GM20431 (cell line): ENCODE measurements around the gene OTUB2.

ENCODE experiments used
- in situ Hi-C: fragments of 300-500 bp; cut with MseI, MboI; formaldehyde crosslinking; loops from one replicate; pipeline ENCODE4 v1.15.0; 2020; ENCODE audit warnings: low sequenced_read_pairs; ENCODE audit not compliant: unreplicated experiment

The OTUB2 gene

DNA sequence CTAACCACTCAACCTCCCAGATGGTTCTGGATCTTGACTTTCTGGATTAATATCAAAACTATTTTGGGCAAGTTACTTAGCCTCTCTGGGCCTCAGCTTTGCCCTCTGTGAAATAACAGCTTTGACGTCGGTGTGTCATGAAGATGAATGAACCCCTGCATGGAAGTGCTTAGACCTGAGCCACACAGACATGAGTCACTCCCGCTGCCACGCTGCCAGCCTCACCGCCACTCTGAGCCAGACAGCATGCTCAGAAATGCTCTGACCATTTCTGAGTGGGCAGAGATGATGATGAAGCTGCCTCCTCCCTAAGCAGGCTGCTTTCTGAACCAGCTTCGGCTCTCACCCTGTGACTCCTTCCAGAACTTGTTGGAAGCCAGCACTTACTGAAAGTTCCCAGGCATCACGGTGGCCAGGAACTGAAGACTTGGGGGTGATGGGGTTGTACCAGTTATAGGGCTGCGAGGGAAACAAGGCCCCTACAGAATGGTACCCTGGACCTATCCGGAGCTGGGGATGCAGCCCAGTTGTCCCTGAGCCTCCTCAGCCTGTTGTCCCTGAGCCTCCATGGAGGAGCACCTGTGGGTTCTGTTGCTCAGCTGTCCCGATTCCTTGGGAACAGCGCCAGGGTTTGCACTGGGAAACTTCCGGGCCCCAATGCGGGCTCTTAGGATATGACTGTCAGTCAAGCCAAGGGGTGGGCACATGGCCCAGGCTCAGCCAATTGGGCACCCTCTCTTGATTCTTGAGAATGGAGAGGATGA, 31.0 kb upstream of the OTUB2 start:
- in situ Hi-C loops, result no loop called here

- in situ Hi-C loops, result no loop called here
These were observed 29.9 kb upstream of the OTUB2 start for GRCh38 chr14:93996130-93996695.

DNA sequence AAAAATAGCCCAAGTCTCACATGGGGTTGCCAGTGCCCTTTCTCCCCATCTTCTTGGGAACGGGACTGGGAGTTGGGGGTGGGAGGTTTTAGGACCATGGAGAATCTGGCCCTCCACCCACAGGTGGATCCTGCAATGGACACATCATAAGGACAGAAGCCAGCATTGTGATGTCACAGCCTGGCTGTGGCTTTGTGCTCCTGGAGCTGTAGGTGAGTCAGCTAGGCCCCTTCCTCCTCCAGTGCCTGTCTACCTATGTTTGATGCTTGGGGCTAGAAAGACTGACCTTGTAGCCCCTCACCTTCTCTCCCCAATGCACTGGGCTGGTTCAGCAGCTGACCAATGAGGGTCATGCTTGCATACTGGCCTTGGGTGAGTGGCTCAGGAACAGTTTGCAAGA, 29.1 kb upstream of the OTUB2 start, which contains the start of gene CCDC197:
Gene CCDC197 (plus strand): TSS at position 220 of the 400 bp plus-strand sequence. CDS start 831 bp downstream, outside the sequence.
- in situ Hi-C loops, result no loop called here

DNA sequence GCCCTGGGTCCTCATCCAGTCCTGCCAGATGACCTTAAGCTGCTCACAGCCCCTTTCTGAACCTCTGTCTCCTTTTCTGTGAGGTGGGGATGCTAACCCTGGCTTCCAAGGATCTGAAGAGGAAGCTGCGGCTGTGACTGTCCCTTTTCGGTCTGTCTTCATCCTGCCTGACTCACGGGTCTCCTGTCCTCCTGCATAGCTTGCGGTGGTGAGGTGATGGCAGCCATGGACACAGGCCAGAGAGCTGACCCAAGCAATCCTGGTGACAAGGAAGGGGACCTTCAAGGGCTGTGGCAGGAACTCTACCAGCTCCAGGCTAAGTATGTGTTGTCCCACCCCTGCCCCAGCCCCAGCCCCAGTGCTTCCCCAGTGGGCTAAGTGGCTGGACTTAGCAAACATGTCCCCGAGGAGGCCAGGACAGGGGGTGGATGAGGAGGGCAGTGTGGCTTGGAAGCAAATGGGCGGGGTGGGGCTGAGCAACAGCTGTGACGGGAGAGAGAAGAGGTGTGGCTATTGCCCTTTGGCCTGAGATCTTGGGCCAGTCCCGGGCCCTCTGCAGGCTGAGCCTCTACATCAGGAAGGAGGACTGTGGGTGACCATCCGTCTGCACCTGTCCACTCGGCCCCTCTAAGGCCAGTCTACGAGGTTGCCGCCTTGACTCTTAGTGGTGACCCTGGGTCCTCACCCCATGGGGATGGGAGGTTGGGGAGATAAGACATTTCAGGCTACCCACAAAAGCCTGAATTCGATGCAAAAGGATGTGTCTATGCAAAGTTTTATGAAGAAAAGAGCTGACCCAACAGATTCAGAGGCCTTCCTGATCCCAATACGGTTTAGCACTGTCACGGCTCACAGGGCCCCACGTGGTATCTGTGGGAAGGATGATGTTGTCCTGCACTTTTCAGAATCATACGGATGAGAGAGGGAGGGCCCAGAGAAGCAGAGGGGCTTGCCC, 27.9 kb upstream of the OTUB2 start:
- in situ Hi-C loops, result no loop called here

DNA sequence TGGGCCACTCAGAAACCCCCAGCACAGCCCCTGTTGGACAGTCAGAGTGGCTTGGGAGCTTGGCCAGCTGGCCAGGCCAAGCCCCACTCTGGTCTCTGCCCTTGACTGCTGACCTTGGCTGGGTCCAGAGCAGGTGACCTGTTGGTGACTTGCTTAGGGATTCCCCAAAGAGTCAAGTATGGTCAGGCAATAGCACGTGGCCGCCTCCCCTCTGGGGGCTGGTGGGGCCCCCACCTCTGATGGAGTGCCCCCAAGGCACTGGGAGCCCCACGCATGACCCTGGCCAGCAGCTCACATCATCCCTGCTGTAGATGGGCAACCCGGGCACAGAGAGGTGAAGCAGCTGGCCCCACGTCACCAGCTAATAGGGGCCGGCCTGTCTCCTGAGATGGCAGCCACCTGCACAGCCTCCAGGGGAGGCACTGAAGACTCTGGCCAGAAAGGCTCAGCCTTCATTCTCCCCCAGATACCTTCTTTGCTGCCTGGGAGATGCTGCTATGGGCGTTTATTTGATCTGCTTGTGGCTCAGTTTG, 27.2 kb upstream of the OTUB2 start:
- in situ Hi-C loops, result no loop called here

DNA sequence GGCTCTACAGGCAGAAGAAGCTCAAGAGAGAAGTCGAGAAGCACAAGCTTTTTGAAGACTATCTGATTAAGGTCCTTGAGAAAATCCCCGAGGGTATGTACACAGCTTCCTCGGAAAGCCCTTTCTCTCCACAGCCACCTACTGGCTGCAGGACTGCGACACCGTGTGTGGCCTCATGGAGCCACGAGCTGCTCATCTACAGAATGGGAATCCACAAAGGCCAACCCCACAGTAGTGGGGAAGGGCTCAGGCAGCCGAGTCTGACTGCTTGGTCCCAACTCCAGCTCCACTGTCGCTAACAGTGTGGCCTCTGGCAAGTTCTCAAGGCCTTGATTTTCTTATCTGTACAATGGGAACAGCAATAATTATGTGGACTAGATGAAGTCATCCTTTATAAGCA, 26.6 kb upstream of the OTUB2 start:
- in situ Hi-C loops, result no loop called here

DNA sequence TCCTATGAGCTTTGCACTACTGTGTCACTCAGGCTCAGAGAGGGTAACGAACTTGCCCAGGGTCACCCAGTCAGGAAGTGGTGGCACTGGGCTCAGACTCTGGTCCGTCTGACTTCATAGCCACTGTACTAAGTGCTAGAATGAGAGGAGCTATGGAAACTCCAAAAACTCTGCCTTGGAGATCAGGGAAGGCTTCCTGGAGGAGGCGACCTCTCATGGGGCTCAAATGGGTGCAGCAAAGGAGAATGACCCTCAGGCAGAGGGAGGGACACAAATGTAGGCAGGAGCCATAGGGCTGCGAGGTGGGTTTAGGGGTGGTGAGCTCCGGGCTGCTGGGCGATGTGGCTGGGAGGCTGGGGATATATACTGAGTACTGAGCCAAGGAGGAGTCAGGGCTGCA, 25.9 kb upstream of the OTUB2 start:
- in situ Hi-C loops, result loop anchor here (5.0 kb wide), 1 partner anchor 63 kb away; no protein-coding TSS in a partner anchor

GRCh38 chr14:94001016-94001415, 25.1 kb upstream of the OTUB2 start:
- in situ Hi-C loops, result loop anchor here (5.0 kb wide), 1 partner anchor 64 kb away; no protein-coding TSS in a partner anchor

DNA sequence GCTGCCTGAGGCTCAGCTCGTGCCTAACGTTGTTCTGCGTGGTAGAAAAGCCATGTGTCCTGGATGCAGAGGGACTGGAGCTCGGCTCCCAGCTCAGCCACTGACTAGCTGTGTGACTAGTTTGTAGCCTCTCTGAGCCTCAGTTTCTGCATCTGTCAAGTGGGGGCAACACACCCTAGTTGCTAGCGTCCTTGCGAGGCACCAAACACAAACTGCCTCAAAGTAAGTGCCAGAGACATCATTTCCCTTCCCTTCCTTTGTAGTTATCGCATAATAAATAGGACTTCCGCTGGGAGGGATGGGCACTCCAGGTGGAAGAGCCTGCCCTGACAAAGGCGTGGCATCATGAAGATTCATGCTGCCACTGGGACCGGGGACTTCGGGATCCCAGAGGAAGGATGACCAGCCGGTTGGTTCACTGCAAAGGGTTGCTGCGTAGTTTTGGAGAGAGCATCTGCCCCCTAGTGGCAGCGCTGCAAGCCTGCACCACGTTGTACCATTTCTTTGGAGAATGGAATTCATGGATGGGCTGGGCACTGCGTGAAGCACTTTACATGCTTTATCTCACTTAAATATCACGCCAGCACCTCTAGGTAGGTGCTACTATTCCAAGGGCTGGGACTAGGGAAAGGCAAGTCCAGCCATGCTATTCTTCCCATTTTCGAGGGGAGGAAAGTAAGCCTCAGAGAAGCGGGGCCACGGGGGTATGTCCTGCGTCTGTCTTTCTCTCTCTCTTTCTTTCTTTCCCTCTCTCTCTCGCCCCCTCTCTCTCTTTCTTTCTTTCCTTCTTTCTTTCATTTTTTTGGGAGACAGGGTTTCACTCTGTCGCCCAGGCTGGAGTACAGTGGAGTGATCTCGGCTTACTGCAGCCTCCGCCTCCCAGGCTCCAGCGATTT, 24.4 kb upstream of the OTUB2 start:
- in situ Hi-C loops, result loop anchor here (5.0 kb wide), 1 partner anchor 64 kb away; no protein-coding TSS in a partner anchor

DNA sequence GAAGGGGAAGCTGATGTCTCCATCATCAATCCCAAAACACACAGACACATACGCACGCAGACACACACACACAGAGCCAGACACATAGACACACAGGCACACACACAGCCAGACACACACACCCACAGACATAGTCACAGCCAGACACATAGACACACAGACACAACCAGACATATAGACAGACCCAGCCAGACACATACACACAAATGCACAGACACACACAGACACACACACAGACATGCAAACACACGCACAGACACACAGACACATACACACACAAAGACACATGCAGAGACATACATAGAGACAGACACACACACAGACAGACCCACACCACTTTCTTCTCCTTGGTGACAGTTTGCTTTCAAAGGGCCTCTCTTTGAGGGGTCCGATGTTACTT, 22.7 kb upstream of the OTUB2 start:
- in situ Hi-C loops, result loop anchor here (5.0 kb wide), 1 partner anchor 66 kb away; no protein-coding TSS in a partner anchor

DNA sequence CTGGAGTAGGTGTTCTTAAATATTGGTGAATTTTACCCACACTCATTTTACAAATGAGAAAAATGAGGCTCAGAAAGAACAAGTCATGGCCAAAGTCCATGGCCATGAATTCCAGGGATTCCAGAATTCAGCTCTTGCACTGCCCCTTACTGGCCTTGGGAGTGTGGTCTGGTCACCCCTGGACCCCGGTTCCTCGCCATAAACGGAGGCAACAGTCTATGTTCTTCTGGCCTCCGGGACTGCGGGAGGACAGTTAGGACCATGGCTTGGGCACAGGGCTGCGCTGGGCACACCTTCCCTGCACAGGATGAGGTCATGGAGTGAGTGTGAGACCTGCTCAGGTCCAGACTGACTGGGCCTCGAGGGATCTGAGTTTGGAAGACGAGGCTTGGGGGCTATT, 22.1 kb upstream of the OTUB2 start:
- in situ Hi-C loops, result loop anchor here (5.0 kb wide), 1 partner anchor 67 kb away; no protein-coding TSS in a partner anchor

DNA sequence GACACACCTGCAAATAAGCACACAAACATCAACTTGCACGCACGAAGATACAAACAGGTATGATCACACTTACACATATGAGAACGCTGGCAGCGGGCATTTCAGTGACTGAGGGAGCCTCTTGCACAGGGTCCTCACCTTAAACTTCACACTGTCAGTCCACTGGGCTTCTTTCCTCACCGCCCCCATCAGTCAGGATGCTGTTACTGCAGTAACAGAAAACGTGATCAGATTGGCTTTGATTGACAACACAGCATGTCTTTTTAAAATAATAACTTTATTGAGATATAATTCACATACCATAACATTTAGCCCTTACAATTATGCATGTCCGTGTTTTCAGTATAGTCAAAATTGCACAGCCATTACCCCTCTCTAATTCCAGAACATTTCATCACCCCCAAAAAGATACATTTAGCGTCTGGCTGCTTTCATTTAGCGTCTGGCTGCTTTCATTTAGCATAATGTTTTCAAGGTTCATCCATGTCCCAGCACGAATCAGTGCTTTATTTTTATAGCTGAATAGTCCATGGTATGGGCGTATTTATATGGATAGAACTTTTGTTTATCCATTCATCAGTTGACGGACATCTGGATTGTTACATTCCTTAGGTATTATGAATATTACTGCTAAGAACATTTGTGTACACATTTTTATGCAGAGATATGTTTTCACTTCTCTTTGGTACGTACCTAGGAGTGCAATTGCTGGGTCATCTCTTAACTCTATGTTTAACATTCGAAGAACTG, 20.6 kb upstream of the OTUB2 start:
- in situ Hi-C loops, result no loop called here

GRCh38 chr14:94008234-94008633, 17.9 kb upstream of the OTUB2 start:
- in situ Hi-C loops, result no loop called here

DNA sequence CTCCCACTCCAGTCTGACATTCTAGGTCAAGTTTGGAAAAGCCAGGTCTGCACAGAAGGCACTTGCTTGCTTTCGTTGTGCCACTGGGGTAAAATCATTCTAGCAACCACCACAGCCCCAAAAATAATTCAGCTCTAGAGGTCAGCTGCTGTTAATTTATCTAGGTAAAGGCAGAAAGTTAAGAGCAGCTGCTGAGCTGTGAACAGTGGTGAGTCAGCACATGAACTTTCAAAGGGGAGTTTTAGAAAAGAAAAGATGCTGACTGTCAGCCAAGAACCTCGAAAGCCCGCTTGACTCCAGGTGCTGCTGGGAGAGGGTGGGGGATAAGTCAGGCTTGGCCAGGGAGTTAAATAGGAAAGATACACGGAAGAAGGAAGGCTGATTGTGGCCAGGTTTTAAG, 16.4 kb upstream of the OTUB2 start:
- in situ Hi-C loops, result no loop called here

GRCh38 chr14:94010625-94011024, 15.5 kb upstream of the OTUB2 start:
- in situ Hi-C loops, result no loop called here

DNA sequence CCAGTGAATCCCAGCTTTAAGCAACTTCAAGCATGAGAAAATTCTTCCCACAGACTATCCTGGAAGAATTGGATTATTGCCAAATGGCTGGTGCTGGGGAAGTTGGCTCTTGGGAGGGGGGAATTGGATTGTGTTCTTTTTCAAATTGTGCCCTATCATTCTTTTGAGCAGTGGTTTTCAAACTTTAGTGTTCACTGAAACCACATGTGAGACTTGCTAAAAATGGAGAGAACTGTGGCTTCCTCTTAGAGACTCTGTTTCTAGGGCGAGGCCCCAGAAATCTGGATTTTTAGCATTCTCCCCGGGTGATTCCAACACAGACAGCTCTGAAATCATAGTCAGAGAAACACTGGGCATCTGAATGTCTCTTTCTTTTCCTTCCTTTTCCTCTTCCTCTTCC, 14.3 kb upstream of the OTUB2 start:
- in situ Hi-C loops, result no loop called here

DNA sequence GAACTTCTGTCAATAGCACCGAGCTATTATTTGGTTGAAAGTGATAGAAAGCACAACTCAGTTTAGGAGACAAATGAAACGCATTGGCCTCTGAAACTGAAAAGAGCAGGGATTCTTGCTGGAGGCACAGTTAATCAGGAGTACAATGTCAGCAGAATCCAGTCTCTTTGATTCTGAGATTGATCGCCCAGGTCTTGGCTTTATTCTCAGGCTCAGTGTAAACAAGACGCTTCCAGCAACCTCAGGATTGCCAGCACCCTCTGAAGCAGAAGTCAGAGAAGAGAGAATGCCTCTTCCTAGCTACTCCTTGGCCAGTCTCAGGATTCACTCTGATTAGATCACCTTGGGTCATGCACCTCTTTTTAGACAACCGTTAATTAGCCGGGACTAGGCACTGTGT, 11.8 kb upstream of the OTUB2 start:
- in situ Hi-C loops, result no loop called here

DNA sequence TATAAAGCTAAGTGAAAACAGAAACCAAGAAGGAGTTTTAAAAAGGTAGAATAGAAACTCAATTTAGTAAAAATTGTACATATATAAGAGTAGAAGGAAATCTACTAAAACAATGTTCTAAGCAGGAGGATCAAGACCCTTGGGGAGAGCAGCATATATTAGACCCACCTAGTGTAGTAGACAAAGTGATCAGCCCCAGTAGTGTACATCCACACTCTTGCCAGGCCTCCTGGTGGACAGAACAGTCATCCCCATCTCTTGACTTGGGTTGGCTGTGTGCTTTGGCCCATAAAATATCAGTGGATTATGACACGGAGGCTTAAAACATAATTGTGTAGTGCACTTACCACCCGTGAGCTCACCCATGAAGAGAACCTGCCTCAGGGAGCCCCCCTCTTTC, 10.9 kb upstream of the OTUB2 start:
- in situ Hi-C loops, result no loop called here
